Smooth muscle cell of the brain vasculature (primary cell): ENCODE measurements around the gene ZNF142.

Experiments used
- DNase-seq: peaks from one replicate; pipeline ENCODE4 v3.0.0-alpha.2; 2012; ENCODE audit warnings: low read depth, low spot score

The ZNF142 gene

DNA sequence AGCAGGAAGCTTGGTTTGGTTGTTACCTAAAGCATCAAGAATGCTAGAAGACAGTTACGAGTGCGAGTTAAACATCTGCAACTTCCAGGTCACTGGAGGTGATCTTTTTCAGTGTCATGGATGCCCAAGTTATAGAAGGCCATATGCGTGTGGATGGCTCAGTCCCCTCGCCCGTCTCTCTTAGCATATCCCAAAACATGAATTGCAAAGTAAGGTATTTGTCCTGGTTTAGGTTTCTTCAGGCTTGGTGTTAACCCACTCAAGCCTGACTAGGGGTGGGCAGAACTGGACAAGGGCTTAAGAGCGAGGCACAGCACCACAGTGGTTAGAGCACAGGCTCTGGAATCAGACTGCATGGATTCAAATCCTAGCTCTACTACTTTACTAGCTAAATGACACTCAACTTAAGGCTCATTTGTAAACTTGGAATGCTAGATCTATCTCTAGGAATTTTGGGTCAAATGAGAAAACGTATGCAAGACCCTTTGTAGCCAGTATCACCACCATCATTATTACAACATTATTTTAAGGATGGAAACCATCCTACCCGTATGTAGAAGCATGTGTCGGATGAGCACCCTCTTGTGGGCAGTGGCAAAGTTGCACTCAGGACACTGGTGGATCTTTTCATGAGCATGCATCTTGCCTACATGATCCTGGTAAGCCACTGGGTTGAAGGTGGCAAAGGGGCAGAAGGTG lies 11.2 kb downstream of the ZNF142 start:
- no peak for DNase-seq

DNA sequence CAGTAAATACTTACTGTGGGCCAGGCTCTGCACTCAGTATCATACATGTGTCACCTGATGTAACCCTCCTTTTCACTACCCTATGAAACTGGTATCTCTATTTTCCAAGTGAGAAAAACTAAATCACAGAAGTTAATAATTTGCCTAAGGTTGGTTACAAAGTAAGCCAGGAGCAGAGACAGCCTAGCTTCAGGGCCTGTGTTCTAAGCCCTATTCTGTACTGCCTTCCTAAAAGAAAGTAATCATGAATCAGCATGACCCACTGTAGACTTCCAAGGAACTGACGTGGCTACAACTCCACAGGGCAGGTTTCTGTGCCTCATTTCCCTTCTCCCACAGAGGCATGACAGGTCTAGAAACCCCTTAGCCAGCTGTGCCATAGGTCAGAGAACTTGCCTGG lies 14.3 kb downstream of the ZNF142 start:
- no peak for DNase-seq

DNA sequence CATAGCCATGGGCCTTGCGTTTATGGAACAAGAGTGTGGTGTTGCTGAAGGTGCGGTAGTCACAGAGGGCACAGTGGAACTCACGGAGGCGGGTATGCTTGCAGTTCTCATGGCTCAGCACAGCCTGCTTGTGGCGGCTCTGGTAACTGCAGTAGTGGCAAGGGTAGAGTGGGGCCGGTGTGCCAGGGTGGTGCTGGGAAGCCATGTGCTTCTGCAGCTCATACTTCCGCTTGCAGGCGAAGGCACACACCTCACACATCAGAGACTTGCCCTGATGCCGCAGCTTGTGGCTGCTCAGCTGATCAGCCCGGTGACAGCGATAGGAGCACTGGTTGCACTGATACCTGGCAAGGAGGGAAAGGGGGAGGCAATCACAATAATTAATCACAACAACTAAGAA lies 14.7 kb downstream of the ZNF142 start:
- DNase-seq, result no peak

DNA sequence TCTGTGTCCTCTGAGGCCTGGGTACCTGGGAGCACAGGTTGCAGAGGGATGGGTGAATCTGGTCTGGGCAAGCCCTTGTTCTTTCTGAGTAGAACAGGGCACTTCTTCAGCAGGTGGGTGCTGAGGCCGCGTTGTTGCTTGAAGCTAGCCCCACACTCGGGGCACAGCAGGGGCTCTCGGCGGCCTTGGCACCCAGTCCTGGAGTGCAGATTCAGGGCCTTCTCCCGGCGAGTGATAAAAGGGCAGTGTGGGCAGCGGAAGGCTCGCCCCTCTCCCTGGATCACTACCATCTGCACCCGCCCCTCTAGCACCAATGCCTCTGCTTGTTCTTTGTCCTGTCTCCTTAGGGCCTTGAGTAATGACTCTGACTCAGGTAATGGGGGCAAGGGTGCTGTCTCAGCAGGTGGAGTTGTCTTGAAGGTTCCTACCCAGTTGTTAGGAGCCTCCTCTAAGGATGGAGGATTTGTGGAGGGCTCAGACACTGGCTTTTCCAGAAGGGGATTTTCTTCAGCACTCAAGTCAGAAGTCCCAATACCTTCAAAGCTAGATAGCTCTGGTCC lies 15.6 kb downstream of the ZNF142 start:
- DNase-seq, result no peak

DNA sequence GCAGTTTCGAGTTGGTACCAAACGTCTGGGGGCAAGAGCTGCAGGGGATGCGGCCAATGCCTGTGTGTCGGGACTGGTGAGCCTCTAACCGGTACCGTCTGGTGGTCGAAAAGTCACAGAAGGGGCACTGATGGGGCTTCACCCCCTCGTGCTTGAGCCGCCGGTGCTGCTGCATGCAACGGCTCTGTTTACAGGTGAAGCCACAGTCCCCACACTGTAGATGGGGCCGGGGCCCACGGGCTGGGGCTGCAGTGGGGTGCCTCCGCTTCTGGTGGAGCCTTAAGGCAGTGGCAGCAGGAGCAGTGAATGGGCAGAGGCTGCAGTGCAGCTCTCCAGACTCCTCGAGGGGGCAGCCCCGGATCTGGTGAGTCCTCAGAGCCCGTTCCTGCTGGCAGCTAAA lies 16.6 kb downstream of the ZNF142 start:
- DNase-seq, result no peak

DNA sequence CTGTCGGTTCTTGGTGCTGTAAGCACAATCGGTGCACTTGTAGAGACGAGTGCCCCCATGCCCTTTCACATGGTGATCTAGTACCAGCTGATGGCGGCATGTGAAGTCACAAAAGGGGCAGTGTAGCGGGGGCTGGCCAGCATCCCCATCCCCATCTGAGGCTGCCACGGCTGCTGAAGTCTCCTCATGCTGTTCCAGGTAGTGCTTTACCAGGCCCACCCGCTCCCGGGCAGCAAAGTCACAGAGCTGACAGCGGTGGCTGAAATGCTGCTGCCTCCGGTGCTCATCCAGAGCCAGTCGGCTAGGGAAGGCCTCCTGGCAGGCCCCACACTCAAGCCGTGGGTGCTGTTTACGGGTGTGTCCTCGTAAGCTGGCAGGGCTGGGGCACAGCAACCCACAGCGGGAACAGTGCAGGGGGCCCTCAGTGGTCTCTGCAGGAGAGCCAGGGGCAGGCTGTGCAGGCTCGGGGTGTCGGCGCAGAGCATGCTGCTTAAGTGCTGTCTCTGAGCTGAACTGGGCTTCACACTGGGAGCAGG lies 17.2 kb downstream of the ZNF142 start:
- DNase-seq, result no peak

DNA sequence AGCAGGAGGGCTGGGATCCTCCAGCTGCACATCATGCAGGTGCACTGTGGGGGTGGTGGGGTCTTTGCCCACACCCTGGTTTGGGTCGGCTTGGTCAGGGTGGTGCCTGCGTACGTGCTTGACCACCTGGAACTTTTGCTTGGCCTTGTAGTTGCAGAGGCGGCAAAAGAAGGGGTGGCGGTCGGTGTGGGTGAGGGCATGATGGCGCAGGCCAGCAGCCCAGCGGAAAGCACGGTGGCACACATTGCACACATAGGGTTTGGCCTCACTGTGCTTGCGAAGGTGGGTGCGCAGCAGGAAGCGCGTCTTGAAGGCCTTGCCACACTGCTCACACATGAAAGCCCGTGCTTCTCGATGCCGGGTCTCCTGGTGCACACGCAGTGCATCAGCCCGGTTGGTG lies 21.1 kb downstream of the ZNF142 start:
- no peak for DNase-seq

DNA sequence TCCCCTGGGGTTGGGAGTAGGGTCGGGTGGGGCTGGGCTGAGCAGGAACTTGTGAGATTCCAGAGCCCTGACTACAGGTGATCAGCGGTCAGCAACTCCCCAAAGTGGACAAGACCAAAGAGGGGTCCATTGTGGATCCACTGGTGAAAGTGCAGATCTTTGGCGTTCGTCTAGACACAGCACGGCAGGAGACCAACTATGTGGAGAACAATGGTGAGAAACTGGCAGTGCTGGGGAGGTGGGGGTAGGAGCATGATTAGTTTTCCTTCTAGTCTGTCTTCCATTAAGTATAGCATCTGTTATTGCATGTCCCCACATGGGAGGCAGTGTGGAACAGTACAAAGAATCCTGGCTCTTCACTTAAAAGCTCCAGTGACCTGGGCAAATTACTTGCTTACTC lies 23.7 kb downstream of the ZNF142 start:
- DNase-seq, result no peak

DNA sequence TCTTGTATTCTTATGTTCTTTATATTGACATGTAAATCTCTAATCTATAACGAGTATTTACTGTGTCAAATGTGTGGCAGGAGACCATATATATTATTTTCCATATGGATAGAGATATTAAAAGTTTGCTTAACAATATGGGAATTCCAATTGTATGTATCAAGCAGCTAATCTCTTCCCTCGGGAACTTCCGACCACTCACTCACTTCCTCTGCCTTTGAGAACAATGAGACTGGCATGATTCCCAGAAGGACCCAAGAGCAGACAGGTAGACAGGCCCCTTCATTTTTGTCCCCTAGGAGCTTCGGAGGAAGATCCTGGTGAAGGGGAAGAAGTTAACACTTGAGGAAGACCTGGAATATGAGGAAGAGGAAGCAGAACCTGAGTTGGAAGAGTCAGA lies 27.6 kb downstream of the ZNF142 start:
- DNase-seq, result no peak

DNA sequence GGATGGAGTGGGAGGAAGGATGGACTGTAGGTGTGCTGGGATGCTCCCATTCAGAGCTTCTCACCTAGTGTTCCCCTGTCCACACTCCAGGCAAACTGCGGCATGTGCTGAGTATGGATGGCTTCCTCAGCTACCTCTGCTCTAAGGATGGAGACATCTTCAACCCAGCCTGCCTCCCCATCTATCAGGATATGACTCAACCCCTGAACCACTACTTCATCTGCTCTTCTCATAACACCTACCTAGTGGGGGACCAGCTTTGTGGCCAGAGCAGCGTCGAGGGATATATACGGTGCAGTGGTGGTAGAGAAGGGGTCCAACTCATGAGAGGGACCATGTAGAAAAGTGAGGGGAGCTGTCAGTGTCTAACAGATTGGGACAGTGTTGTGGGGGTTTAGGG lies 31.5 kb downstream of the ZNF142 start:
- no peak for DNase-seq

DNA sequence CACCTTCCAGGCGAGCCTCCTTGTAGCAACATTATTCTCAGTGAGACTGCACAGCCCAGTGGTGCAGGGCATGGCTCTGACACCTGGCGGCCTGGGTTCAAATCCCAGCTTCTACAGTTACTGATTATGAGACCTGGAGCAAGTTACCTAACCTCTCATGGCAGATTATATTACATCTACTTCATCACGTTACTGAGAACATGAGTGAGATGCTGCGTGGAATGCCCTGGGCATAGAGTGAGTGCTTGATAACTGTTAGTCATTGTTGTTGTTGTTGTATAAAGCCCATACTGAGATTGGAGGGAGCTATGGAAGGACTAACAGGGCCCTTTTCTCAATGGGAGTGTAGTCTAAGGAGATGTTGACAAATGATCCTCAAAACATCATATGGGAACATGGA lies 33.1 kb downstream of the ZNF142 start:
- DNase-seq, result no peak

DNA sequence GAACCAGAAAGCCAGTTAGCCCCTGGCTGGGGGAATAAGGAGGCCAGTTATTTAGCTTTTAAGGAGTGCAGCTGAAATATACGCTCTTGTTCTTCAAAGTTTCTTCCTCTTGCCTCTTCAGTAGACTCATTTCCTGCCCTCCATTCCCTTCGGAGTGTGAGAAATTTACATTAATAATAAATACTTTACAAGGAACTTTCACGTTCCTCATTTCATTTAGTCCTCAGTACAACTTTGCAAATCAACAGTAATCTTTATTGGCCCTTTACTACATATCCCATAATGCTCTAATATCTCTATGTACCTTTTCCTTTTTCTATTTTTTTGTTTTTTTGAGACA lies 36.1 kb downstream of the ZNF142 start:
- DNase-seq, result no peak

DNA sequence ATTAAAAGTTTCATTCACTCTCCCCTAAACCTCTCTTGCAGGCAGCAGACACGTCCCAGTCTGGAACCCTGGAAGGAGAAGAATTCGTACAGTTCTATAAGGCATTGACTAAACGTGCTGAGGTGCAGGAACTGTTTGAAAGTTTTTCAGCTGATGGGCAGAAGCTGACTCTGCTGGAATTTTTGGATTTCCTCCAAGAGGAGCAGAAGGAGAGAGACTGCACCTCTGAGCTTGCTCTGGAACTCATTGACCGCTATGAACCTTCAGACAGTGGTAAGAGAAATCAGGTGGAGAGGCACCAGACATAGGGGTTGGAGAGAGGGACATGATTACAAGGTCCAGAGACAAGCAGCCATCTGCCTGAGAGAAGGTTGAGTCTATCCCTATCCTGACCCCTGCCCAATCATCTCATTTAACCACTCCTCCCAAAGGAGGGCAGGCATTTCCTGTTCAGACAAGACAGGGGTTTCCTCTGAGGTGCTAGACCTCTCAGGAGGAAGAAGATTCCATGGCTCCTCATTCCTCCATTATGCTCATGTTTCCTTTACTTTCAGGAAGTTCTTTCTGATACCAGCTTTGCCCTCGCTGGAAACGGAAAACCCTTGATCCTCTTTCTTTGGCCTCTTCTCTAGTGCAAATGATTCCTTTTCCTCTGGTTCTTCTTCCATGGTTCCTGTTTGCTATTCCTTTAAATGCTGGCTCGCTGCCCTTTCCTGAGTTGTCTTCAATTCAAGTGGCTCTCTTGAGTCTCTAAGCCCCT lies 36.6 kb downstream of the ZNF142 start:
- no peak for DNase-seq

DNA sequence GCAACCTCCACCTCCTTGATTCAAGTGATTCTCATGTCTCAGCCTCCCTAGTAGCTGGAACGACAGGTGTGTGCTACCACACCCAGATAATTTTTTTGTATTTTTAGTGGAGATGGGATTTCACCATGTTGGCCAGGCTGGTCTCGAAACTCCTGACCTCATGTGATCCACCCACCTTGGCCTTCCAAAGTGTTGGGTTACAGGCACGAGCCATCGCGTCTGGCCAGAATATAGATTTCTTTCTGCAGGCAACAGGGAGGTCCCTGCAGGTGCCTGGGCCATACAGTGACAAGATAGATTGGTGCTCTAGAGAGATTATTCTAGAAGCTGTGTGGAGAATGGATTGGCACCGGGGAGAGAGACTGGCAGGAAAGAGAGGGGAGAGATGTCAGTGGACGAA lies 38.4 kb downstream of the ZNF142 start:
- DNase-seq, result no peak

DNA sequence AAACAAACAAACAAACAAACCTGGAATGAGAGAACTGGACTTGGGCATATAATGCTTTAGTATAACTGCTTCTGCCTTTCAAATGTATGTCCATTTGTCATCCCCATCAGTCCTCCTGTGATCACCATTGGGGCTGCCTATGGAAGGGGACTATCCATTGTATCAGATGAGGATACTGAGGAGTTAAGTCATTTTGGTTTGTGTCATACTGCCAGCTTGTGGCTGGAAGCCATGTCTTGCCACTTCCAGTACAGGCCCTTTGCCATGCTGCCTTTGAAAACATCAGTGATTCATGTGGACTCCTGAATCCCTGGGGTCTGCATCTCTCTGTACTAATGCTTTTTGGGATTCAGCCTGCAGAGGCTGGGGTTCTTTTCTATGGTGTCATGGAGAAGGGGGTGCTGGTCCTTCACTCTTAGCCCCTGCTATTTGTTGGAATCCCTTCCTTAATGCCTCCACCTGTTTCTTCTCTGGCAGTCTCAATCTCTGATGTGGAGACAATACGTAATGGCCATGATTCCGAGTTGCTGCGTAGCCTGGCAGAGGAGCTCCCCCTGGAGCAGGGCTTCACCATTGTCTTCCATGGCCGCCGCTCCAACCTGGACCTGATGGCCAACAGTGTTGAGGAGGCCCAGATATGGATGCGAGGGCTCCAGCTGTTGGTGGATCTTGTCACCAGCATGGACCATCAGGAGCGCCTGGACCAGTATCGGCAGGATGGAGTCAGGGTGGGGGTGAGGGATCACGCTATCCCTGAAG lies 41.1 kb downstream of the ZNF142 start:
- DNase-seq, result no peak

DNA sequence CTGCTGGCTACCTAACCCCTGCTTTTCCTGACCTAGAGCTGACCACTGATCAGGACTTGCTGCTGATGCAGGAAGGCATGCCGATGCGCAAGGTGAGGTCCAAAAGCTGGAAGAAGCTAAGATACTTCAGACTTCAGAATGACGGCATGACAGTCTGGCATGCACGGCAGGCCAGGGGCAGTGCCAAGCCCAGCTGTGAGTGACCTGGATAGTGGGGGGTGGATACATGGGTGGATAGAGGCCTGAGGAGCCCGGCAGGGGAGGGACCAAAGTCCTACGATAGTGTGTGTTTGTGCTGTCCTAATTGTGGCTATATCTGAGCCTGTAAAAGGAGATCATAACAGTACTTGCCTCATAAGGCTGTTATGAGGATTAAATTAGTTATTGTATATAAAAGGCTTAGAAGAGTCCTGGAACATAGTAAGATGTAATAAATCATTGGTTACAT lies 43.5 kb downstream of the ZNF142 start:
- DNase-seq, result no peak

DNA sequence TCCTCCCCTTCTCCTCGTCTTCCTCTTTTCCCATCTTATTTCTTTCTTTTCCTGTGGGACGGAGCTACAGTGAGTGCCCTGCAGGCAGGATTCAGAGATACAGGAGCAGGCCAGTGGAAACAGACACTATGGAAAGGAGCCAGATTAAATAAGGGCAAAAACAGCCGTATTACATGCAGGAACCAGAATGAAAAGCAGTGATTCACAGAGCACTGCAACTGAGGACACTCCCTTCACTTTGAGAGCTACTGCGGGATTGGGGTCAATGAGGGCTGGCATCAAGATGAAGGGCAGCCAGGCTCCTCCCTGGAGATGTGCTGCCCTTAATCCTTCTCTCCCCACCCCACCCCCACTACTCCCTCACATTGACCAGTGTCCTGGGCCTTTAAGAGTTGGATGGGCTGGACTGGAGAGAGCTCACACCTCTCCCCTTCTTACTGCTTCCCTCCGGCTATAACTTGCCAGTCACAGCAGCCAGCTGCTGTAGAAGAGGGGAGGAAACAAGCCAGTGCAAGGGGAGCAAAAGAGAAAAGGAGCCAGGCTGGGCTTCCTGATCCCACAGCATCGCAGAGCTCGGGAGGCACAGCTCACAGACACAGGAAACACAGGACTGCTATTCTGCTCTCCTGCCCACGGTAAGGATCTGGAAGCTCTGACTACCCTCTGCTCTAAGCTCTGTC lies 51.8 kb downstream of the ZNF142 start, which contains the start of gene PLCD4:
PLCD4 (plus strand) TSS at position 464 of the 680 bp plus-strand sequence. CDS start 7,841 bp downstream, outside the sequence.
- DNase-seq, result peak; percentile 32

DNA sequence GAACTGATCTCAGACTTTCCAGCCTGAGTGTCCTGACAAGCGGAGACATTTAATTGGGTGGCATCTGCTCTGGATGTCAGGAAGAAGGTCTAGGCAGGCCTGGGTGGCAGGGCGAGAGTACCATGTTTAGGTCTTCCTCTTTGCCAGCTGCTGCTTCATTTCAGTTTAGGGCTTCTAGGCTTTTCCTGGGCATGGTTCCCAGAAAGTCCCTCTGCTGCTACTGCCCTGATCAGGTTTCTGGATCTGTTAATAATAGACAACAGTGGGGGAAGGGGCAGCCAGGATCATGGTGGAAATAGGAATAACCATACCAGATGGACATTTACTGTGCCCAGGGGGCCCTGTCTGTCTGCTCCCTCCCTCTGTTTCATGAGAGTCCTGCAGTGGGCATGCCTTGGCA lies 54.0 kb downstream of the ZNF142 start:
- peak; percentile 49 for DNase-seq
